SKM-1 (cell line): ENCODE results near the gene PARD3B.

ENCODE experiments used
- DNase-seq: peaks from one replicate; lab custom pipeline; 2025; ENCODE audit not compliant: unreplicated experiment; lab: John Stamatoyannopoulos, UW

The PARD3B gene

GRCh38 chr2:204586444-204587180 is 41.3 kb downstream of the PARD3B start:
- DNase-seq, result no peak

GRCh38 chr2:204590063-204590462 is 44.8 kb downstream of the PARD3B start:
- no peak for DNase-seq

- no peak for DNase-seq
Observed at GRCh38 chr2:204591225-204591624, 46.0 kb downstream of the PARD3B start.

- DNase-seq, result no peak
Observed at GRCh38 chr2:204604061-204604460, 58.8 kb downstream of the PARD3B start.

GRCh38 chr2:204608237-204608939 is 63.1 kb downstream of the PARD3B start:
- no peak for DNase-seq

- DNase-seq, result no peak
Observed at GRCh38 chr2:204611017-204611631, 65.8 kb downstream of the PARD3B start.

- no peak for DNase-seq
Observed at GRCh38 chr2:204611764-204612163, 66.5 kb downstream of the PARD3B start.

GRCh38 chr2:204613635-204614034 is 68.4 kb downstream of the PARD3B start:
- DNase-seq, result no peak

- no peak for DNase-seq
Observed at GRCh38 chr2:204615456-204615855, 70.2 kb downstream of the PARD3B start.

GRCh38 chr2:204625135-204625534 is 79.9 kb downstream of the PARD3B start:
- DNase-seq, result no peak

GRCh38 chr2:204628926-204629712 is 83.8 kb downstream of the PARD3B start:
- DNase-seq, result no peak

GRCh38 chr2:204632410-204632809 is 87.1 kb downstream of the PARD3B start:
- no peak for DNase-seq

GRCh38 chr2:204634564-204634963 is 89.3 kb downstream of the PARD3B start:
- DNase-seq, result no peak

- no peak for DNase-seq
Observed at GRCh38 chr2:204635478-204635877, 90.2 kb downstream of the PARD3B start.

- DNase-seq, result no peak
Observed at GRCh38 chr2:204638471-204639194, 93.4 kb downstream of the PARD3B start.

- DNase-seq, result no peak
Observed at GRCh38 chr2:204643326-204643725, 98.1 kb downstream of the PARD3B start.

GRCh38 chr2:204645018-204645773 is 99.9 kb downstream of the PARD3B start:
- no peak for DNase-seq

GRCh38 chr2:204647626-204648025 is 102.4 kb downstream of the PARD3B start:
- DNase-seq, result no peak

- no peak for DNase-seq
Observed at GRCh38 chr2:204650611-204651010, 105.3 kb downstream of the PARD3B start.

- DNase-seq, result no peak
Observed at GRCh38 chr2:204652063-204652462, 106.8 kb downstream of the PARD3B start.
